Esophagus muscularis mucosa (tissue), 4 donors: ENCODE results near the gene ACSL6.

Experiments
- CTCF ChIP-seq, 3 experiments: fragments of 200-600 bp in 2 of 3; fragments of 450-650 bp in 1 of 3; sonication (generic) in 2 of 3; IDR thresholded peaks; one replicate each; pipeline ENCODE4 v1.5.1; 2017 to 2019; ENCODE audit warnings: antibody characterized with exemption in 3 of 3, mild to moderate bottlenecking in 2 of 3, moderate library complexity in 1 of 3
- EP300 ChIP-seq: sonication (generic); formaldehyde crosslinking; IDR thresholded peaks from one replicate; pipeline ENCODE4 v1.6.1; 2017; ENCODE audit warnings: antibody characterized with exemption
- POLR2A ChIP-seq: fragments of 450-650 bp; IDR thresholded peaks from one replicate; pipeline ENCODE4 v1.6.1; 2017; ENCODE audit warnings: antibody characterized with exemption, moderate library complexity, mild to moderate bottlenecking, low read depth
- POLR2AphosphoS5 ChIP-seq, 2 donors: sonication (generic); formaldehyde crosslinking; IDR thresholded peaks; one replicate each; pipeline ENCODE4 v1.6.1; 2017; ENCODE audit warnings: antibody characterized with exemption in 2 of 2

GRCh38 chr5:131932235-131932634, 79.2 kb downstream of the ACSL6 start:
- TF ChIP-seq POLR2A (no peak), CTCF (IDR thresholded peaks at IDR 0.05) (no peak), POLR2AphosphoS5 (IDR thresholded peaks at IDR 0.05) (no peak), EP300 (no peak)
